Measurements from ENCODE around the gene MLLT10. TPM values are rescaled to one million over a fixed set of nuclear protein-coding genes. Genes with fewer than 3 reads are reported as not detected.
A peak's percentile ranks its signal among the peaks of the same experiment; 100 is the strongest.
"Not testable (repeated sequence)": the region's sequence is repeated elsewhere in the genome, so short reads cannot be mapped to it uniquely, and the experiment has no call there.

Gene MLLT10
- total RNA-seq, 1 donor from 2014 or later: 19.5 TPM

- ATAC-seq: peak; percentile 47
- peak; percentile 73 for DNase-seq (ENCODE audit: low spot score)
These were observed 7.0 kb upstream of the MLLT10 start for GRCh38 chr10:21526860-21527597.

- DNase-seq (ENCODE audit: low spot score) (no peak), ATAC-seq (no peak)
These were observed 6.3 kb upstream of the MLLT10 start for GRCh38 chr10:21527598-21528235.

DNA sequence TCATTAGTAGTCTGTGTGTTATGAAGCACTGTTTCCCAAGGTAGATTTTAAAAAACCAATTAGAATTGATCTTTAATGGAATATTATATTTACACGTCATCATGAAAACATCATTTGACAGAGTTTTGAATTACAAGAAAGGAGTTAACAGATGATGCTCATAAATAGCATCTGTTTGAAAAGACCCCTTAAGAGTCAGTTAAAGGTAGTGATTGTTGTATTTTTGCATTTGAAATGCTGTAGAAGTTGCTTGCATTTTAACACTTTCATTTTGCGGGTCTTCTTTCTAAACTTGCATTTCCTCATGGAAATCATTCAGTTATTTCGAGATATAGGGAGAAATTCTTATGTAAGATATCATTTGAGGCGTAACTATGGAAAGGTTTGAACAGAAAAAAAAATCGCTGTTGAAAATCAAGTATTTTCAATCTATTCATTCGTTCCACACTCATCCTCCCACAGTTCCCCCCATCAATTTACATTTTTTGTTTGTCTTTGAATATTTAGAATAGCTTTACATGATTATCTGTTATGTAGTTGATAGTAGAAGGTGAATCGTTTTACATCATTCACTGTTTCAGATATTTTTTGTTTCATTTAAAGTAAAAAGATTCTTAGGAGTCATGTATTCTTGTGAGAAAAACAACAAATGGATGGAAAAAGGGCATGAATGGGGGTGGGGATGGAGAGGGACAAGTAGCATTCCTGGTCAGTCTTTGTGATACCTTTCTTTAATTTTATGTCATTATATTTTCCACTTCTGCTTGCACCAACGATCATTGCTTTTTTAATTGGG is 5.6 kb upstream of the MLLT10 start:
- DNase-seq (ENCODE audit: low spot score) (no peak), ATAC-seq (no peak)

DNA sequence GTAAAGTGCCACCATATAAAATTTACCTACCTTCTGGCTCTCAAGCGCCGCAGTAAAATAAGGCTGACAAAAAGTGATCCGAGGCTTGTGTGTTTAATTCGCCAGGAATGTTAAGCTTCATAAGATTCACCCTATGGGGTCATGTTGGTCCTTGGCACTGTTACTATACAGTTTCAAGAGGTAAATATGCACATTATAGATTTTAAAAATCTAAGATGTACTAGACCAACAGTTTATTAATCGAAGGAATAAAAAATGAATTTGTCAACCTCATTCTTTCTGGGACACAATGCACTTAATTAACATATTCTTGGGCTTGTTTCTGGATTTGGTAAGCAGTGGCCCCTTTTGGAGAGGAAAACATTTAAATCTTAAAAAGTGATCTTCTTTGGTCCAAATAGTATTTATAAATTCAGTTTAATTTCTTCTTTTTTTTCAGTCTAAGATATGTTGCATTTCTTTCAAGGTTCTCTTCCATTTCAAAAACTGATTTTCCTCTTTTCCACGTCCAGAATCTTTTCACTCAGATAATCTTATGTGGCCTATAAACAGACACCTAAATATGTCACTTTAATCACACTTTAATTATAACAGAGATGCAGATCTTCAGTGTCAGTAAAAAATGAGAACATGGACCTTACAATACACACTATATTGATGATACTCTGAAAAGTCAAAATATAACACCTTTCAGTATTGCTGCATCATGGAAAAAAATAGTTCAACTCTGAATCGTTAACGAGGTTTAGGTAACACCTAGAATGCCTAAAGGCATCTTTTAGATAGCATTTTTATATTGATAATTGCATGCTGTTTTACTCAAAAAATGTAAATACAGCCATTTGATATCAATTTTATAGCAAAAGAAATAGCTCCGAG is 4.8 kb upstream of the MLLT10 start:
- ATAC-seq: no peak
- no peak for DNase-seq (ENCODE audit: low spot score)

DNA sequence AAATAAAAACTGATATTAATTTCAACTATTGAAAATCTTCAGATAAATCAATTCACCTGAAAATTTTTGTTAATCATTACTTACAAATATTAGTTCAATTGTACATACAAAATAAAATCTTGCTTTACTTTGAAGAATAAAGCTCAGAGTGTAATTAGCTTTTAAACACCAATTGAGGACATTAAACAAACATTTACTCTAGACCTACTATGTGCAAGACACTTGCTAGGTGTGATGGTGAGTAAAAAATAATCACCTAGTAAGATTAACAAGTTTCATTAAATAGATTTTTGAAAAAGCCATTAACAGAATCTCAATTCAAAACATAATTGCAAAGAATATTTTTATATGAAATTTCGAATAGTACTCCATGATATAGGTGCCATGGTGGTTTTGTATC is 3.9 kb upstream of the MLLT10 start:
- DNase-seq (ENCODE audit: low spot score) (no peak), ATAC-seq (no peak)

GRCh38 chr10:21530641-21531040 is 3.4 kb upstream of the MLLT10 start:
- no peak for DNase-seq (ENCODE audit: low spot score)
- ATAC-seq: no peak

DNA sequence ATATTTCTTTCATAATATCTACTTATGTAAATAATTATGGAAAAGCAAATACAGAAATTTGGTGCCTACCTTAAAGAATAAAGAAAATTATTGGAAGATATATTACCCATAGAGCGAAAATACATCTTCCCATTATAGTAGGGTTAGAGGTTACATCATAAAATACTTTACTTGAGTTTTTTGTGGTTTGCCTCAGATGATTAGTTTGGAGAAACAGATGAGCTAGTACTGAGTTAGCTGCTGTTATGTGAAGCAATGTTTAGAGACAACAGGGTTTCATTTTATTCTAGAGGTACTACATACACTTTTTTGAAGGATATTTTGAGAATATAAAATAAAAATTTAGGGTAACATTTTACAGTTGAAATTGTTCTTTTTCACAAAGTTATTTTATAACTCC is 2.9 kb upstream of the MLLT10 start:
- ATAC-seq: no peak
- no peak for DNase-seq (ENCODE audit: low spot score)

- DNase-seq (ENCODE audit: low spot score): no peak
- ATAC-seq: no peak
These were observed 1.2 kb upstream of the MLLT10 start for GRCh38 chr10:21532694-21533466.

DNA sequence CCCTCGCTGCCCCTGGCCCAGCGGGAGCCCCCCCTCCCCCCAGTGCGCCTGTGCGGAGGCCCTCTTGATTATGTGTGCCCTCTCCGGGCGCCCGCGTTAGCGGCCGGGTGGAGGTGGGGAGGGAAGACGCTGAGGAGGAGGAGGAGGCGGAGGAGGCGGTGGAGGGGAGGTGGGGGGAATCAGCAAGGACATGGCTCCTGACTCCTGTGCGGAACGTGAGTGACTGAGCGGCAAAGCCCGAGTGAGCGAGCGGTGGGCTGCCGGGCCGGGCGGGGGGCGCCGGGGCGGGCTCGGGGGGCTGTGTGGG is 201 bp downstream of the MLLT10 start:
- ATAC-seq (no peak), DNase-seq (ENCODE audit: low spot score) (no peak)

GRCh38 chr10:21534604-21535493 is 817 bp downstream of the MLLT10 start:
- ATAC-seq (peak; percentile 34), DNase-seq (ENCODE audit: low spot score) (peak; percentile 69)

DNA sequence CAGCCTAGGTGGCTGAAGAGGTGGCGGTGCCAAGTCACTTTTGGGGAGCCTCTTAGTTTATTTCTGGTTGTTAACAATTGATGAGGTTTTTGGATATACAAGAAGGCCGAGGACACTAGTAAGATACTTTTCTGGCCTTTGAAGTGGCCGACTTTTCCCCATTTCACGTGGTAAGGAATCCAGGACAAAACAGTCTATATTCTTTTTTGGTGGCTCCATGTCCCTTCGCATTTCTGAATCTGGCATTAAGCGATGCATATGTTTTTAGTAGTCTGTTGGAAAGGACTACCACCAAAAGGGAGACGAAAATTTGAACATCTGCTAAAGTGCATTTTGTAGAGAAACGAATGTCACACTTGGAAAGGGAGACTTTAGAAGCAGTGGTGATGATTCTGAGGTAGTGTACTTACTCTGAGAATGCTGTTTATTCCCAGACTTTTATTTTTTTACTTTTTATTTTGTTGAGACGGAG is 1.5 kb downstream of the MLLT10 start:
- DNase-seq (ENCODE audit: low spot score) (no peak), ATAC-seq (no peak)

- not testable (repeated sequence) for ATAC-seq; DNase-seq (ENCODE audit: low spot score)
These were observed 1.9 kb downstream of the MLLT10 start for GRCh38 chr10:21535976-21536375.

DNA sequence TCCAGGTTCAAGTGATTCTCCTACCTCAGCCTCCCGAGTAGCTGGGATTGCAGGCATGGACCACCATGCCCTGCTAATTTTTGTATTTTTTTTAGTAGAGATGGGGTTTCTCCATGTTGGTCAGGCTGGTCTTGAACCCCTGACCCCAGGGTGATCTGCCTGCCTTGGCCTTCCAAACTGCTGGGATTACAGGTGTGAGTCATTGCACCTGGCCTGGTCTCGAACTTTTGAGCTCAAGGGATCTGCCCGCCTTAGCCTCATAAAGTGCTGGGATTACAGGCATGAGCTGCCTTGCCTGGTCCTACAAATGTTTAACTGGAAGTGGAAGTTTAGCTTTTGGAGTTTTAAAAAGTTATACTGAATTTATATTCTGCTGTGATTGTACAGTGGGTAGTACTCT is 2.8 kb downstream of the MLLT10 start:
- DNase-seq (ENCODE audit: low spot score) (no peak), ATAC-seq (no peak)

DNA sequence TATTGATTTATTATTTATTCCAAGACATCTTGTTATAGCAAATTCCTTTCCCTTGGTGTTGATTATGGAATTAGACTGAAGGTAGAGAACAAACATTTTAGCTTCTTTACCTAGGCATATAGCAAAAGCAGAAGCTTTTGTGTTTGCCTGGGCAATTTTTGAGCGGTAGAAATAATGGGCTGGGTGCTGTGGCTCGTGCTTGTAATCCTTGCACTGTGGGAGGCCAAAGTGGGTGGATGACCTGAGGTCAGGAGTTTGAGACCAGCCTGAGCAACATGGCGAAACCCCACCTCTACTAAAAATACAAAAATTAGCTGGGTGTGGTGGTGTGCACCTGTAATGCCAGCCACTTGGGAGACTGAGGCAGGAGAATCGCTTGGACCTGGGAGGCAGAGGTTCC is 6.7 kb downstream of the MLLT10 start:
- not testable (repeated sequence) for DNase-seq (ENCODE audit: low spot score)

GRCh38 chr10:21547246-21547645 is 13.2 kb downstream of the MLLT10 start:
- ATAC-seq (no peak), DNase-seq (ENCODE audit: low spot score) (no peak)

More for the DNA sequence above, 6.7 kb downstream of the MLLT10 start:
- ATAC-seq: not testable (repeated sequence)

DNA sequence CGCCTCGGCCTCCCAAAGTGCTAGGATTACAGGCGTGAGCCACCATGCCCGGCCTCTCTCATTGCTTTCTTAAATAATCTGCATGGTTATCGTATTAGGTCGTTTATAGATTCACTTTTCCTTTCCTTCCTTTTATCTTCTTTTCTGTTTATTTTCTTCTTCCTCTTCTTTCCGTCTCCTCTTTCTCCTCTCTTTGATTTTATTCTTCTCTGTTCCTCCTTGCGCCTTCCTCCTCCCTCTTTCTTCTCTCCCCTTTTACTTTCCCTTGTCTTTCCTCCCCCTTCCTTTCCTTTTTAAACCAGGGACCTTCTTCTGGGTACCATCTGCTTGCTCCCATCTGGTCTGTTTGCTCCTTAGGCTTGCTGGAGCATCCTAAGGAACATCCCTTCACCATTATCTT is 18.6 kb downstream of the MLLT10 start:
- DNase-seq (ENCODE audit: low spot score): no peak
- ATAC-seq: no peak

DNA sequence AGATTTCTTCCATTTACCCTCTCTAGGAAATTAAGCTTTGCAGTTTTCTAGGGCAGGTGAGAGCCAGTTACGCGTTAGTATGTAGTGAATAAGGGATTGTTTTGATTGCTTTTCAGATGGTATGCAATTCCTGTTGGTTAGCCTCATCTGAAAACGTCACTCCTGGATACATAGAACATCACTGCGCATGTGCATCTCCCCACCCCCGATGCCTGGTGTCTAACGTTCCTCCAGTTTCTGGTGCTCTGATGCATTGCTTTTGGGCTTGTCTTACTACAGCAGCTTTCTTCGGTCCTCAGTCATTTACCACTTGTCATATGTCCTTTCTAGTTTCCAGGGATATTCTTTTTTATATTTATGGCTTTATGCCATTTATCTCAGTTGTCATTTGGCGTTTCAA is 22.5 kb downstream of the MLLT10 start:
- no peak for DNase-seq (ENCODE audit: low spot score)
- ATAC-seq: no peak

DNA sequence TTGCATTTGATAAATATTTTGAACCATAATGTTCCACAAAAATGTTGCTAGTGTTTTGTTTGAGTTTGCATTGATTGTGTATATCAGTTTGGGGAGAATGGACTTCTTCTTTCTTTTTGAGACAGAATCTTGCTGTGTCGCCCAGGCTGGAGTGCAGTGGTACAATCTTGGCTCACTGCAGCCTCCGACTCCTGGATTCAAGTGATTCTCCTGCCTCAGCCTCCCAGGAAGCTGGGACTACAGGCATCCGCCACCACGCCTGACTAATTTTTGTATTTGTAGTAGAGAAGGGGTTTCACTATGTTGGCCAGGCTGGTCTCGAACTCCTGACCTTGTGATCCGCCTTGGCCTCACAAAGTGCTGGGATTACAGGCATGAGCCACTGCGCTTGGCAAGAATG is 25.0 kb downstream of the MLLT10 start:
- not testable (repeated sequence) for DNase-seq (ENCODE audit: low spot score); ATAC-seq

Data from left lobe of liver (tissue), 2 donors.